DOHH2 (cell line): ENCODE data around the gene KCP.

Experiments used
- CTCF ChIP-seq: fragments of 200-600 bp; sonication (generic); IDR thresholded peaks from one replicate; pipeline ENCODE4 v1.5.1; 2014; ENCODE audit warnings: antibody characterized with exemption, mild to moderate bottlenecking, low read depth, low read length; ENCODE audit not compliant: poor library complexity, severe bottlenecking
- EZH2phosphoT487 ChIP-seq: fragments of 200-600 bp; sonication (generic); IDR thresholded peaks from 2 replicates; pipeline ENCODE4 v1.6.1; 2017; ENCODE audit warnings: borderline replicate concordance, mild to moderate bottlenecking, antibody characterized with exemption, low read length, moderate library complexity, mixed read lengths

DNA sequence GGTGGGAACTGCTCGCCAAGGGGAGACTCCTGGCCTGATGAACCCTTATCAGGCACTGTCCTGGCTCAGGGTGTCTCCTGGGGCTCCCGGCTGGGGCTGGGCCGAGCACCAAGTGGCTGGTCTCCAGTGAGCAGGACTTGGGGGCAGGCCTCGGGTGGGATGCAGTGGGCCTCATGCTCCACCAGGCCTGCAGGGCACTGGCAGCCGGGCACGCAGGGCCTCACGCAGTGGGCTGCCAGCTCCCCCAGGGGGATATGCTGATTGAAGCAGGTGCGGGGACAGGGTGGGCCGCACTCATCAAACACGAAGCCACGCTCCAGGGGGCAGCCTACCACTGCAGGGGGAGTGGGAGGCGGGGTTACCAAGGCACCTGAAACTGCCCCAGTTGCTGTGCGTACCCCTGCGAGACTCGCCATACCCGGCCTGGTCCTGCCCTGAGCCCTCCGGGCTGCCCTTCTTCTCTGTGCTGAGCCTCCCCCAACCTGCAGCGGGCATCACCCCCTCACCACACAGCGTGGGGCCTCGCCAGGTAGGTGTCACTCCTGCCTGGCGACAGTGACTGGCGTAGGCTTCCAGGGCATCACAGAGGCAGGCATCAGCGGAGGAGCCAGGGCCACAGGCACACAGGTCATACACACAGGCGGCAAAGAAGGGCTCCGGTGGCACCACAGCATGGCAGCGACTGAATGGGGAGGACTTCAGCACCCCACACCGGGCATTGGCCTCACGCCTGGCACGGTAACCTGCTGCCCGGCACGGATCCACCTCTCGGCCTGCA lies 33.3 kb downstream of the KCP start:
- TF ChIP-seq CTCF (no peak), EZH2phosphoT487 (no peak)
